ENCODE data around the gene CHAT. TPM values are rescaled to one million over a fixed set of nuclear protein-coding genes. Genes with fewer than 3 reads are reported as not detected.
"Not testable (repeated sequence)": the region's sequence is repeated elsewhere in the genome, so short reads cannot be mapped to it uniquely, and the experiment has no call there.

Gene CHAT
- total RNA-seq, 6 experiments from 2014 or later = not detected

GRCh38 chr10:49679480-49679893, 65.7 kb downstream of the CHAT start, which contains the start of gene C10orf53:
TSS of gene C10orf53 (plus strand) at chr10:49679651. CDS start at chr10:49679698, 47 bp downstream.
- DNase-seq = peak in 1 of 3 donors; percentile 25
- H3K4me3 ChIP-seq = no peak within 1 kb of the TSS
- WGBS (ENCODE audit: insufficient coverage, low coverage, low lambda C conversion rate, missing lambda C conversion rate) = 2% methylated on average over 17 of the region's 36 CpGs
- H3K9me3 ChIP-seq = no peaks in the 10 kb centered on the region
- intact Hi-C loops (cut with DNase I) = no loop called here
- TF ChIP-seq CTCF (IDR thresholded peaks at IDR 0.05) (no peak), POLR2A (IDR thresholded peaks at IDR 0.05) (no peak)
- H3K27me3 ChIP-seq = peaks cover 0 to 11% of the 10 kb centered on the region in 2 donors
- no peaks in the 10 kb centered on the region for H3K4me1 ChIP-seq
- no peaks in the 10 kb centered on the region for H3K36me3 ChIP-seq
- H3K27ac ChIP-seq = no peak within 1 kb of the TSS
- peak; percentile 46 to 68 (median 60) for ATAC-seq

DNA sequence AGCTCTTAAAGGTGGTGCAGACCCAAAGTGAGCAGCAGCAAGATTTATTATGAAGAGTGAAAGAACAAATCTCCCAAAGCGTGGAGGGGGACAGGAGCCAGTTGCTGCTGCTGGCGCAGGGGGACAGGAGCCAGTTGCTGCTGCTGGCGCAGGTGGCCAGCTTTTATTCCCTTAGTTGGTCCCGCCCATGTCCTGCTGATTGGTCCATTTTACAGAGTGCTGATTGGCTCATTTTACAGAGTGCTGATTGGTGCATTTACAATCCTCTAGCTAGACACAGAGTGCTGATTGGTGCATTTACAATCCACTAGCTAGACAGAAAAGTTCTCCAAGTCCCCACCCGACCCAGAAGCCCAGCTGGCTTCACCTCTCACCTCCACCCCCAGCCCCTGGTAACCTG, 68.6 kb downstream of the CHAT start:
- intact Hi-C loops (cut with DNase I); H3K4me1 ChIP-seq; H3K9me3 ChIP-seq; H3K4me3 ChIP-seq; DNase-seq; ATAC-seq; H3K36me3 ChIP-seq; H3K27ac ChIP-seq: not testable (repeated sequence)
- WGBS (ENCODE audit: insufficient coverage, low coverage, low lambda C conversion rate, missing lambda C conversion rate) = 42% methylated on average over 1 of the region's 5 CpGs
- H3K27me3 ChIP-seq = peaks cover 0 to 11% of the 10 kb centered on the region in 2 donors

- H3K36me3 ChIP-seq = no peaks in the 10 kb centered on the region
- WGBS (ENCODE audit: insufficient coverage, low coverage, low lambda C conversion rate, missing lambda C conversion rate) = 87% methylated on average over 2 of the region's 2 CpGs
- intact Hi-C loops (cut with DNase I) = no loop called here
Observed at GRCh38 chr10:49682879-49683278, 69.0 kb downstream of the CHAT start.

GRCh38 chr10:49686651-49687050, 72.8 kb downstream of the CHAT start:
- ATAC-seq = no peak
- intact Hi-C loops (cut with DNase I) = no loop called here
- Histone ChIP-seq H3K4me1 (no peaks in the 10 kb centered on the region), H3K4me3 (no peak overlapping the region), H3K9me3 (no peaks in the 10 kb centered on the region), H3K36me3 (no peaks in the 10 kb centered on the region), H3K27me3 (no peaks in the 10 kb centered on the region), H3K27ac (no peak overlapping the region)
- WGBS (ENCODE audit: insufficient coverage, low coverage, low lambda C conversion rate, missing lambda C conversion rate) = 56% methylated on average over 1 of the region's 4 CpGs
- no peak for DNase-seq
- no peak for TF ChIP-seq CTCF (IDR thresholded peaks at IDR 0.05)
- TF ChIP-seq POLR2A (IDR thresholded peaks at IDR 0.05) = no peak

More at GRCh38 chr10:49682879-49683278, 69.0 kb downstream of the CHAT start:
- TF ChIP-seq POLR2A (IDR thresholded peaks at IDR 0.05) = no peak
- no peak for TF ChIP-seq CTCF (IDR thresholded peaks at IDR 0.05)
- Histone ChIP-seq H3K4me1 (no peaks in the 10 kb centered on the region), H3K4me3 (no peak overlapping the region), H3K9me3 (no peaks in the 10 kb centered on the region), H3K27me3 (peaks cover 0 to 11% of the 10 kb centered on the region in 2 donors), H3K27ac (no peak overlapping the region)
- DNase-seq = no peak
- no peak for ATAC-seq

GRCh38 chr10:49688261-49688846, 74.5 kb downstream of the CHAT start:
- DNase-seq (no peak), ATAC-seq (no peak)
- no peaks in the 10 kb centered on the region for H3K9me3 ChIP-seq
- no peaks in the 10 kb centered on the region for H3K27me3 ChIP-seq
- H3K4me1 ChIP-seq = no peaks in the 10 kb centered on the region
- H3K36me3 ChIP-seq = no peaks in the 10 kb centered on the region
- 15% methylated on average over 8 of the region's 8 CpGs for WGBS (ENCODE audit: insufficient coverage, low coverage, low lambda C conversion rate, missing lambda C conversion rate)
- no peak overlapping the region for H3K27ac ChIP-seq
- H3K4me3 ChIP-seq = no peak overlapping the region
- intact Hi-C loops (cut with DNase I) = no loop called here
- TF ChIP-seq CTCF (IDR thresholded peaks at IDR 0.05) = no peak
- no peak for TF ChIP-seq POLR2A (IDR thresholded peaks at IDR 0.05)

Measured in right lobe of liver (tissue), 6 donors.